Neural progenitor cell (in vitro differentiated cells): ENCODE measurements around the gene TRIM65. TPM values are rescaled to one million over a fixed set of nuclear protein-coding genes. Genes with fewer than 3 reads are reported as not detected.

ENCODE experiments used
- DNase-seq: peaks from one replicate; pipeline ENCODE4 v3.0.0-alpha.2; 2016; ENCODE audit warnings: low spot score
- H2AFZ ChIP-seq: fragments of 200-600 bp; sonication (generic); replicated peaks from 2 replicates; pipeline ENCODE4 v1.6.1; 2016; ENCODE audit warnings: antibody characterized with exemption
- H3F3A ChIP-seq: fragments of 200-600 bp; sonication (generic); 2 replicates; pipeline ENCODE4 v1.6.1; 2016; ENCODE audit warnings: antibody characterized with exemption, low read depth
- H3K27ac ChIP-seq: fragments of 200-600 bp; sonication (generic); 2 replicates; pipeline ENCODE4 v1.5.1; 2016; ENCODE audit warnings: mild to moderate bottlenecking
- H3K27me3 ChIP-seq: fragments of 200-600 bp; sonication (generic); 2 replicates; pipeline ENCODE4 v1.6.1; 2016; ENCODE audit warnings: mild to moderate bottlenecking, moderate library complexity
- H3K36me3 ChIP-seq: fragments of 200-600 bp; sonication (generic); 2 replicates; pipeline ENCODE4 v1.5.1; 2016
- H3K4me1 ChIP-seq: fragments of 200-600 bp; sonication (generic); 2 replicates; pipeline ENCODE4 v1.6.1; 2016; ENCODE audit warnings: mixed run types
- H3K4me2 ChIP-seq: fragments of 200-600 bp; sonication (generic); 2 replicates; pipeline ENCODE4 v1.6.1; 2016
- H3K4me3 ChIP-seq: fragments of 200-600 bp; sonication (generic); 2 replicates; pipeline ENCODE4 v1.5.1; 2016
- H3K79me2 ChIP-seq: fragments of 200-600 bp; sonication (generic); 2 replicates; pipeline ENCODE4 v1.6.1; 2016; ENCODE audit warnings: low read depth
- H3K9ac ChIP-seq: fragments of 200-600 bp; sonication (generic); 2 replicates; pipeline ENCODE4 v1.6.1; 2016
- H3K9me3 ChIP-seq: fragments of 200-600 bp; sonication (generic); 2 replicates; pipeline ENCODE4 v1.5.1; 2016; ENCODE audit warnings: low read depth
- H4K20me1 ChIP-seq: fragments of 200-600 bp; sonication (generic); 2 replicates; pipeline ENCODE4 v1.6.1; 2016; ENCODE audit warnings: low read depth
- H3K27ac Mint-ChIP-seq: 3 replicates; pipeline ENCODE4 v1.8.0; 2021; ENCODE audit warnings: mixed read lengths
- H3K27me3 Mint-ChIP-seq: 2 replicates; pipeline ENCODE4 v1.8.0; 2022; ENCODE audit warnings: low read depth, mild to moderate bottlenecking, inconsistent platforms, moderate library complexity, mixed read lengths; ENCODE audit not compliant: insufficient read depth
- H3K36me3 Mint-ChIP-seq: 3 replicates; pipeline ENCODE4 v1.8.0; 2021; ENCODE audit warnings: mixed read lengths
- H3K4me1 Mint-ChIP-seq: 3 replicates; pipeline ENCODE4 v1.8.0; 2021; ENCODE audit warnings: mixed read lengths
- H3K4me3 Mint-ChIP-seq: 3 replicates; pipeline ENCODE4 v1.8.0; 2021; ENCODE audit warnings: mild to moderate bottlenecking, moderate library complexity, mixed read lengths
- H3K9me3 Mint-ChIP-seq: 3 replicates; pipeline ENCODE4 v1.8.0; 2020; ENCODE audit warnings: mixed read lengths
- EZH2 ChIP-seq: fragments of 200-600 bp; sonication (generic); IDR thresholded peaks from 2 replicates; pipeline ENCODE4 v1.6.1; 2017; ENCODE audit warnings: antibody characterized with exemption, mild to moderate bottlenecking, moderate library complexity
- EZH2phosphoT487 ChIP-seq: fragments of 200-600 bp; sonication (generic); IDR thresholded peaks from 2 replicates; pipeline ENCODE4 v1.6.1; 2017; ENCODE audit warnings: antibody characterized with exemption
- total RNA-seq: library from RNA; depleted of rRNA; stranded (reverse); fragments of >200 nt; gene quantifications from 2 replicates; pipeline ENCODE4 v1.2.3, GENCODE V29; 2015; ENCODE audit warnings: low replicate concordance
- TF ChIP-seq, protein P1 (sequence below): fragments of 200-600 bp; sonication (generic); IDR thresholded peaks from 2 replicates; pipeline ENCODE4 v1.5.1; 2017; ENCODE audit warnings: antibody characterized with exemption, mild to moderate bottlenecking

TRIM65 gene
- total RNA-seq, 1 donor from 2014 or later: 17.2 TPM

DNA sequence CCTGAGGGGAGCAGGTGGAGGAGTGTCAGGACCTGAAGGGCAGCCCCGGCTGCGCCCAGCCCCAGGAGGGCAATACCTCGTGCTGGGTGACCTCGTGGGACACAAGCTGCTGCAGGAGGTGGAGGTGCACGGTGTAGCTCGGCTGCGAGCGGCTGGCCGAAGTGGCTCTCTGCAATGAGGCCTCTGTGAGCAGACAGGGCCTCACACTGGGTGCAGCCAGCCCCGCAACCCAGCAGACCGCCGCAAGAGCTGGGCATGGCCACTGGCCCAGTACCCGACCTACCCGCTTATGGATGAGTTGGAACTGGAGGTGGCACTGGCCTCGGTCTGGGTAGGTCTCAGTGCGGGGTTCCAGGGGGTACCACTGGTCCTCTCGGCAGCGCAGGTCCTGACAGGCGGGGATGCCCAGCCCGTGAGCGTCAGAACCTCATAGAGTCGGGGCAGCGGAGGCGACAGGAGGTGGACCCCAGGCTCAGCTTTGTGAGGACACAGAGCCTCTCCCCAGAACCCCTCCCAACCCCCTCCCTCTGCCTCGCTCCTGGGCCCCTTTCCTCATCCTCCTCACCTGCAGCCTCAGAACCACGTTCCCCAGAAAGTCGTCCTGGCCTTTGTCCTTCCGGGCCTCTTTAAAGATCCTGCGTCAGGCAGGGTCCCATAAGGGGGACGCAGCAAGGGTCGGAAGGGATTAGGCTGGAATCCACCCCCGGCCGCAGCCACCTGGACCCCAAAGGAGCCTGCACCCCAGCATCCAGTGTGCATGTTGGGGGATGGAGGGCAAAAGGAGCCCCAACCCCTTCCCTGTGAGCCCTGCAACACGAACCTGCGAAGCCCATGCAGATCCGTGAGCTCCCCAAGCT lies 56.6 kb downstream of the TRIM65 start:
- Mint-ChIP-seq H3K4me1 (no peaks in the 10 kb centered on the region), H3K4me3 (no peak overlapping the region), H3K36me3 (no peaks in the 10 kb centered on the region), H3K27me3 (peaks cover 2% of the 10 kb centered on the region), H3K9me3 (no peaks in the 10 kb centered on the region), H3K27ac (no peak overlapping the region)
- H3K4me3 ChIP-seq: no peak overlapping the region
- DNase-seq: no peak
- H3K27ac ChIP-seq: no peak overlapping the region
- TF ChIP-seq, protein P1, sequence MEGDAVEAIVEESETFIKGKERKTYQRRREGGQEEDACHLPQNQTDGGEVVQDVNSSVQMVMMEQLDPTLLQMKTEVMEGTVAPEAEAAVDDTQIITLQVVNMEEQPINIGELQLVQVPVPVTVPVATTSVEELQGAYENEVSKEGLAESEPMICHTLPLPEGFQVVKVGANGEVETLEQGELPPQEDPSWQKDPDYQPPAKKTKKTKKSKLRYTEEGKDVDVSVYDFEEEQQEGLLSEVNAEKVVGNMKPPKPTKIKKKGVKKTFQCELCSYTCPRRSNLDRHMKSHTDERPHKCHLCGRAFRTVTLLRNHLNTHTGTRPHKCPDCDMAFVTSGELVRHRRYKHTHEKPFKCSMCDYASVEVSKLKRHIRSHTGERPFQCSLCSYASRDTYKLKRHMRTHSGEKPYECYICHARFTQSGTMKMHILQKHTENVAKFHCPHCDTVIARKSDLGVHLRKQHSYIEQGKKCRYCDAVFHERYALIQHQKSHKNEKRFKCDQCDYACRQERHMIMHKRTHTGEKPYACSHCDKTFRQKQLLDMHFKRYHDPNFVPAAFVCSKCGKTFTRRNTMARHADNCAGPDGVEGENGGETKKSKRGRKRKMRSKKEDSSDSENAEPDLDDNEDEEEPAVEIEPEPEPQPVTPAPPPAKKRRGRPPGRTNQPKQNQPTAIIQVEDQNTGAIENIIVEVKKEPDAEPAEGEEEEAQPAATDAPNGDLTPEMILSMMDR: no peak
- no peak for TF ChIP-seq EZH2phosphoT487
- TF ChIP-seq EZH2: no peak
- H3K36me3 ChIP-seq: no peaks in the 10 kb centered on the region
- H2AFZ ChIP-seq: no peak overlapping the region
- peaks cover 4% of the 10 kb centered on the region for H3F3A ChIP-seq
- H3K4me2 ChIP-seq: no peak overlapping the region
- H3K4me1 ChIP-seq: no peaks in the 10 kb centered on the region
- no peaks in the 10 kb centered on the region for H3K9me3 ChIP-seq
- peak overlapping the region; percentile 32 for H3K9ac ChIP-seq
- H4K20me1 ChIP-seq: no peaks in the 10 kb centered on the region
- H3K79me2 ChIP-seq: no peaks in the 10 kb centered on the region
- H3K27me3 ChIP-seq: no peaks in the 10 kb centered on the region

Other genes with a start within 250 kb of the TRIM65 start
- 22.7 and 27.3 TPM in 2 replicates for gene RECQL5, start 229.8 kb downstream of the TRIM65 start, total RNA-seq
- 72.9 and 75.8 TPM in 2 replicates for gene SAP30BP, start 229.6 kb downstream of the TRIM65 start, total RNA-seq
- 1.1 TPM in 1 of 2 replicates, not detected in the other for gene ITGB4, start 175.5 kb downstream of the TRIM65 start, total RNA-seq
- 6.5 and 27.3 TPM in 2 replicates for gene GALK1, start 131.8 kb downstream of the TRIM65 start, total RNA-seq
- 38.5 and 43.0 TPM in 2 replicates for gene UNK, start 112.1 kb downstream of the TRIM65 start, total RNA-seq
- 0.09 and 0.96 TPM in 2 replicates for gene UNC13D, start 52.5 kb downstream of the TRIM65 start, total RNA-seq
- 20.9 and 23.8 TPM in 2 replicates for gene WBP2, start 41.6 kb downstream of the TRIM65 start, total RNA-seq
- gene TRIM47, start 18.4 kb downstream of the TRIM65 start, total RNA-seq: 0.90 and 1.3 TPM in 2 replicates
- 26.8 and 57.4 TPM in 2 replicates for gene MRPL38, start 7.9 kb upstream of the TRIM65 start, total RNA-seq
- 11.2 and 31.4 TPM in 2 replicates for gene FBF1, start 44.1 kb upstream of the TRIM65 start, total RNA-seq
- 9.7 and 12.2 TPM in 2 replicates for gene ACOX1, start 82.2 kb upstream of the TRIM65 start, total RNA-seq
- gene TEN1, start 82.3 kb upstream of the TRIM65 start, total RNA-seq: 5.9 and 9.4 TPM in 2 replicates
- gene CDK3, start 103.9 kb upstream of the TRIM65 start, total RNA-seq: 3.0 and 6.8 TPM in 2 replicates
- not detected in 2 replicates for gene EVPL, start 130.4 kb upstream of the TRIM65 start, total RNA-seq
- 31.7 and 32.8 TPM in 2 replicates for gene SRP68, start 175.6 kb upstream of the TRIM65 start, total RNA-seq
- not detected in 2 replicates for gene GALR2, start 177.8 kb upstream of the TRIM65 start, total RNA-seq
- gene ZACN, start 182.2 kb upstream of the TRIM65 start, total RNA-seq: not detected in 2 replicates
- 64.3 and 72.8 TPM in 2 replicates for gene EXOC7, start 206.8 kb upstream of the TRIM65 start, total RNA-seq
- gene FOXJ1, start 244.3 kb upstream of the TRIM65 start, total RNA-seq: 0.49 and 1.7 TPM in 2 replicates